H1 (cell line): ENCODE measurements around the gene PIMREG.

Experiments used
- EP300 ChIP-seq, 2 experiments: IDR thresholded peaks; 1 replicate in 1 of 2; 2 replicates in 1 of 2; pipeline ENCODE4 v1.6.1; 2011 to 2012; ENCODE audit warnings: low read depth in 2 of 2, low read length in 2 of 2, mild to moderate bottlenecking in 2 of 2, borderline replicate concordance in 1 of 2, inconsistent platforms in 1 of 2, moderate library complexity in 1 of 2
- GABPA ChIP-seq: IDR thresholded peaks from 2 replicates; pipeline ENCODE4 v1.6.1; 2011; ENCODE audit warnings: mild to moderate bottlenecking, low read length, moderate library complexity, borderline replicate concordance; ENCODE audit not compliant: insufficient read depth
- MAX ChIP-seq: IDR thresholded peaks from 2 replicates; pipeline ENCODE4 v1.6.1; 2012; ENCODE audit warnings: inconsistent platforms
- POLR2AphosphoS5 ChIP-seq: IDR thresholded peaks from 2 replicates; pipeline ENCODE4 v1.6.1; 2011; ENCODE audit warnings: low read depth, low read length
- SRF ChIP-seq: IDR thresholded peaks from 2 replicates; pipeline ENCODE4 v1.6.1; 2011; ENCODE audit warnings: mild to moderate bottlenecking, low read depth, low read length, moderate library complexity
- TF ChIP-seq, protein P1 (sequence below), 3 experiments: IDR thresholded peaks; 1 replicate in 2 of 3; 2 replicates in 1 of 3; pipeline versions ENCODE4 v1.5.1 to v1.6.1; 2011; ENCODE audit warnings: low read length in 3 of 3, mild to moderate bottlenecking in 3 of 3, inconsistent platforms in 2 of 3, low read depth in 1 of 3, moderate library complexity in 1 of 3; ENCODE audit not compliant: insufficient read depth in 1 of 3; ENCODE audit errors: control extremely low read depth in 1 of 3

GRCh38 chr17:6464446-6465041 lies 20.3 kb downstream of the PIMREG start:
- TF ChIP-seq, protein P1, sequence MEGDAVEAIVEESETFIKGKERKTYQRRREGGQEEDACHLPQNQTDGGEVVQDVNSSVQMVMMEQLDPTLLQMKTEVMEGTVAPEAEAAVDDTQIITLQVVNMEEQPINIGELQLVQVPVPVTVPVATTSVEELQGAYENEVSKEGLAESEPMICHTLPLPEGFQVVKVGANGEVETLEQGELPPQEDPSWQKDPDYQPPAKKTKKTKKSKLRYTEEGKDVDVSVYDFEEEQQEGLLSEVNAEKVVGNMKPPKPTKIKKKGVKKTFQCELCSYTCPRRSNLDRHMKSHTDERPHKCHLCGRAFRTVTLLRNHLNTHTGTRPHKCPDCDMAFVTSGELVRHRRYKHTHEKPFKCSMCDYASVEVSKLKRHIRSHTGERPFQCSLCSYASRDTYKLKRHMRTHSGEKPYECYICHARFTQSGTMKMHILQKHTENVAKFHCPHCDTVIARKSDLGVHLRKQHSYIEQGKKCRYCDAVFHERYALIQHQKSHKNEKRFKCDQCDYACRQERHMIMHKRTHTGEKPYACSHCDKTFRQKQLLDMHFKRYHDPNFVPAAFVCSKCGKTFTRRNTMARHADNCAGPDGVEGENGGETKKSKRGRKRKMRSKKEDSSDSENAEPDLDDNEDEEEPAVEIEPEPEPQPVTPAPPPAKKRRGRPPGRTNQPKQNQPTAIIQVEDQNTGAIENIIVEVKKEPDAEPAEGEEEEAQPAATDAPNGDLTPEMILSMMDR (IDR thresholded peaks at IDR 0.05; ENCODE audit: control extremely low read depth in 1 of 3, insufficient read depth in 1 of 3, low read depth in 1 of 3, low read length in 3 of 3), result no peak
- TF ChIP-seq EP300 (IDR thresholded peaks at IDR 0.05; ENCODE audit: borderline replicate concordance in 1 of 2, low read depth in 2 of 2, low read length in 2 of 2) (no peak), GABPA (no peak), POLR2AphosphoS5 (no peak), MAX (no peak), SRF (no peak)
